ENCODE data around the gene NKX2-1.

GRCh38 chr14:36503771-36504741, 16.0 kb downstream of the NKX2-1 start:
- TF ChIP-seq, protein P1, sequence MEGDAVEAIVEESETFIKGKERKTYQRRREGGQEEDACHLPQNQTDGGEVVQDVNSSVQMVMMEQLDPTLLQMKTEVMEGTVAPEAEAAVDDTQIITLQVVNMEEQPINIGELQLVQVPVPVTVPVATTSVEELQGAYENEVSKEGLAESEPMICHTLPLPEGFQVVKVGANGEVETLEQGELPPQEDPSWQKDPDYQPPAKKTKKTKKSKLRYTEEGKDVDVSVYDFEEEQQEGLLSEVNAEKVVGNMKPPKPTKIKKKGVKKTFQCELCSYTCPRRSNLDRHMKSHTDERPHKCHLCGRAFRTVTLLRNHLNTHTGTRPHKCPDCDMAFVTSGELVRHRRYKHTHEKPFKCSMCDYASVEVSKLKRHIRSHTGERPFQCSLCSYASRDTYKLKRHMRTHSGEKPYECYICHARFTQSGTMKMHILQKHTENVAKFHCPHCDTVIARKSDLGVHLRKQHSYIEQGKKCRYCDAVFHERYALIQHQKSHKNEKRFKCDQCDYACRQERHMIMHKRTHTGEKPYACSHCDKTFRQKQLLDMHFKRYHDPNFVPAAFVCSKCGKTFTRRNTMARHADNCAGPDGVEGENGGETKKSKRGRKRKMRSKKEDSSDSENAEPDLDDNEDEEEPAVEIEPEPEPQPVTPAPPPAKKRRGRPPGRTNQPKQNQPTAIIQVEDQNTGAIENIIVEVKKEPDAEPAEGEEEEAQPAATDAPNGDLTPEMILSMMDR (IDR thresholded peaks at IDR 0.05; ENCODE audit: insufficient read depth, low read length, poor library complexity, severe bottlenecking), result no peak
- no peak for TF ChIP-seq EZH2phosphoT487 (conservative IDR thresholded peaks at IDR 0.05; ENCODE audit: low read length)
